Measurements from ENCODE around the gene TRIM13.

Gene TRIM13

DNA sequence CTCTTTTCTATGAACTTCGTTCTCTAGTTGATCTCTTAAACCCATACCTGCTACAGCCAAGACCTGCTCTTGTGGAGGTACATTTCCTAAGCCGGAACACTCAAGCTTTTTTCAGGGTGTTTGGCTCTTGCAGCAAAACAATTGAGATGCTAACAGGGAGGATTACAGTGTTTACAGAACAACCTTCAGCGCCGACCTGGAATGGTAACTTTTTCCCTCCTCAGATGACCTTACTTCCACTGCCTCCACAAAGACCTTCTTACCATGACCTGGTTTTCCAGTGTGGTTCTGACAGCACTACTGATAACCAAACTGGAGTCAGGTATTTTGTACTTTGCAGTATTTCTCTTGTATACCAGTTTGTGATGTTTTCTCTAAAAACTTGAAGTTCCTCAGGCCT lies 18.9 kb downstream of the TRIM13 start:
- H3K27me3 ChIP-seq (replicated peaks; ENCODE audit: control insufficient read depth, insufficient read depth, low read length, poor library complexity, severe bottlenecking) = no peaks in the 10 kb centered on the region
- H3K4me1 ChIP-seq (ENCODE audit: control insufficient read depth, insufficient read depth, low read length, poor library complexity, severe bottlenecking) = peaks cover 3% of the 10 kb centered on the region
- DNase-seq = no peak
- H3K4me3 ChIP-seq (ENCODE audit: insufficient read depth, low read depth, low read length, poor library complexity, severe bottlenecking) = no peak overlapping the region
- no peaks in the 10 kb centered on the region for H3K9me3 ChIP-seq (ENCODE audit: control insufficient read depth, low read length)
- H3K36me3 ChIP-seq (ENCODE audit: control insufficient read depth, insufficient read depth, low read length) = peaks cover 21% of the 10 kb centered on the region
- H3K27ac ChIP-seq (ENCODE audit: insufficient read depth, low read length, poor library complexity, severe bottlenecking) = no peak overlapping the region

GRCh38 chr13:50016444-50016843 lies 19.6 kb downstream of the TRIM13 start:
- Histone ChIP-seq H3K27ac (ENCODE audit: insufficient read depth, low read length, poor library complexity, severe bottlenecking) (no peak overlapping the region), H3K4me1 (ENCODE audit: control insufficient read depth, insufficient read depth, low read length, poor library complexity, severe bottlenecking) (peaks cover 3% of the 10 kb centered on the region), H3K36me3 (ENCODE audit: control insufficient read depth, insufficient read depth, low read length) (peaks cover 16% of the 10 kb centered on the region), H3K4me3 (ENCODE audit: insufficient read depth, low read depth, low read length, poor library complexity, severe bottlenecking) (no peak overlapping the region), H3K9me3 (ENCODE audit: control insufficient read depth, low read length) (no peaks in the 10 kb centered on the region), H3K27me3 (replicated peaks; ENCODE audit: control insufficient read depth, insufficient read depth, low read length, poor library complexity, severe bottlenecking) (no peaks in the 10 kb centered on the region)
- no peak for DNase-seq

DNA sequence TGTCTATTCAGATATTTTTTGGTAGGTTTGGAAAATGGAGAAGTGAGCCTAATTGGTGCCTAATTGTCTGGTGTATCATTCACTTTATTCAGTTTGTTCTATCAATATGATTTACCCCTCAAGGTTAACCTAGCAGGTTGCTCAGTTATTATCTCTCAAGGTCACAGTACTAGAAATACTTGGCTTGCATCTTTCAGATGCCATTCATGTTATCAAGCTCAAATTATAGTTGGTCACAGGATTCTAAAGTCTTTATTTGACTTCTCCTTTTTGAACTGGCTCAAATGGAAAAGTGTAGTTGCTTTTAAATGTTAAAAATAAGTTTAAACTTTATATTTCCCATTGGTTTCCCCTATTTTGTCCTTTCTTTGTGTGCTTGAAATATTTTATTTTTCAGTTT lies 21.0 kb downstream of the TRIM13 start:
- no peaks in the 10 kb centered on the region for H3K27me3 ChIP-seq (replicated peaks; ENCODE audit: control insufficient read depth, insufficient read depth, low read length, poor library complexity, severe bottlenecking)
- no peaks in the 10 kb centered on the region for H3K9me3 ChIP-seq (ENCODE audit: control insufficient read depth, low read length)
- peaks cover 3% of the 10 kb centered on the region for H3K4me1 ChIP-seq (ENCODE audit: control insufficient read depth, insufficient read depth, low read length, poor library complexity, severe bottlenecking)
- no peak overlapping the region for H3K4me3 ChIP-seq (ENCODE audit: insufficient read depth, low read depth, low read length, poor library complexity, severe bottlenecking)
- peaks cover 8% of the 10 kb centered on the region for H3K36me3 ChIP-seq (ENCODE audit: control insufficient read depth, insufficient read depth, low read length)
- no peak overlapping the region for H3K27ac ChIP-seq (ENCODE audit: insufficient read depth, low read length, poor library complexity, severe bottlenecking)
- DNase-seq = no peak

- Histone ChIP-seq H3K4me1 (ENCODE audit: control insufficient read depth, insufficient read depth, low read length, poor library complexity, severe bottlenecking) (no peaks in the 10 kb centered on the region), H3K9me3 (ENCODE audit: control insufficient read depth, low read length) (no peaks in the 10 kb centered on the region), H3K27me3 (replicated peaks; ENCODE audit: control insufficient read depth, insufficient read depth, low read length, poor library complexity, severe bottlenecking) (no peaks in the 10 kb centered on the region), H3K27ac (ENCODE audit: insufficient read depth, low read length, poor library complexity, severe bottlenecking) (no peak overlapping the region), H3K4me3 (ENCODE audit: insufficient read depth, low read depth, low read length, poor library complexity, severe bottlenecking) (no peak overlapping the region), H3K36me3 (ENCODE audit: control insufficient read depth, insufficient read depth, low read length) (no peaks in the 10 kb centered on the region)
- no peak for DNase-seq
These were observed 28.6 kb downstream of the TRIM13 start for GRCh38 chr13:50025436-50025835.

DNA sequence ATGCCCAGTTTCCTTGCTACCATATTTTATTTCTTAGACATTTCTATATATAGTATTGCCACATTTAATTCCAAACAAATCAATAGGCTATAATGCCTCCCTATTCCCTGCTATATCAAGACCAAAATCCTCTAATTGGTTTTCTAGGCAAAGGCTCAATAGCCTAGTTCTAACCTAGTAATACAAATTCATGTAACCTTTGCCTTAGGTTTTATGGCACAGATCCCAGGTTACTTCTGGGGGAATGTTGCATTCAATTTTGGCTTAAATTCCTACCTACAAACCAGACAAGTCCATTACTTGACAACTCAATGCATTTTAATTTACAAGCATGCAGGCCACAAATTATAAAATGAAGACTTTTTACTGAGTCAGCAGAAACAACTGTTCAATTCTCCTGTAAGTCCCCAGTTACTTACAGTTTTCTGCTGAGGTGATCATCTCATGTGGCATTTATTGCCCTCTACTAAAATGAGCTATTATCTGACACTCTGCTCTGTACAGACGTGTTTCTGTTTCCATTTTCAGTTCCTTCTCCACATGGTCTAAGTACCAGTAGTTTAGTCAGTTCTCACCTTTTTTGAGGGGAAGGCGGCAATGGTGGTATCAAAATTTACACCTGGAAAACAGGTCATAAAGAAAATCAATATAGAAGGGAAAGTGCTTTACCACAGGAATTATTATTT lies 30.1 kb downstream of the TRIM13 start:
- Histone ChIP-seq H3K27ac (ENCODE audit: insufficient read depth, low read length, poor library complexity, severe bottlenecking) (no peak overlapping the region), H3K4me3 (ENCODE audit: insufficient read depth, low read depth, low read length, poor library complexity, severe bottlenecking) (no peak overlapping the region), H3K9me3 (ENCODE audit: control insufficient read depth, low read length) (no peaks in the 10 kb centered on the region), H3K4me1 (ENCODE audit: control insufficient read depth, insufficient read depth, low read length, poor library complexity, severe bottlenecking) (no peaks in the 10 kb centered on the region), H3K36me3 (ENCODE audit: control insufficient read depth, insufficient read depth, low read length) (no peaks in the 10 kb centered on the region), H3K27me3 (replicated peaks; ENCODE audit: control insufficient read depth, insufficient read depth, low read length, poor library complexity, severe bottlenecking) (no peaks in the 10 kb centered on the region)
- DNase-seq = no peak

DNA sequence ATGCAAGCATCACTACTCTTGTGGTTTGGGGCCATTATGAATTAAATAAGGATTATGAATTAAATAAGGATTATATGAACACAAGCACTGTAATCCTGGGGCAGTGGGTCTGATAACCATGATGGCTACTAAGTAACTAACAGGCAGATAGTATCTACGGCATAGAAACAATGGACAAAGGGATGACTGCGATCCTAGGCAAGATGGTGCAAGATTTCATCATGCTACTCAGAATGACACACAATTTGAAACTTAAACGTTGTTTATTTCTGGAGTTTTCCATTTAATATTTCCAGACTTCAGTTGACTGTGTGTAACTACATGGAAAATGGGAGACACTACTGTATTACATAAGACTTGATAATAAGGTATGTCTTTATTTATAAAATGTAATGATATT lies 33.5 kb downstream of the TRIM13 start:
- no peak for DNase-seq
- Histone ChIP-seq H3K9me3 (ENCODE audit: control insufficient read depth, low read length) (no peaks in the 10 kb centered on the region), H3K4me1 (ENCODE audit: control insufficient read depth, insufficient read depth, low read length, poor library complexity, severe bottlenecking) (no peaks in the 10 kb centered on the region), H3K27me3 (replicated peaks; ENCODE audit: control insufficient read depth, insufficient read depth, low read length, poor library complexity, severe bottlenecking) (no peaks in the 10 kb centered on the region), H3K36me3 (ENCODE audit: control insufficient read depth, insufficient read depth, low read length) (no peaks in the 10 kb centered on the region), H3K27ac (ENCODE audit: insufficient read depth, low read length, poor library complexity, severe bottlenecking) (no peak overlapping the region), H3K4me3 (ENCODE audit: insufficient read depth, low read depth, low read length, poor library complexity, severe bottlenecking) (no peak overlapping the region)

- no peak for DNase-seq
- H3K27ac ChIP-seq (ENCODE audit: insufficient read depth, low read length, poor library complexity, severe bottlenecking) = no peak overlapping the region
These were observed 36.9 kb downstream of the TRIM13 start for GRCh38 chr13:50033725-50034124.

DNA sequence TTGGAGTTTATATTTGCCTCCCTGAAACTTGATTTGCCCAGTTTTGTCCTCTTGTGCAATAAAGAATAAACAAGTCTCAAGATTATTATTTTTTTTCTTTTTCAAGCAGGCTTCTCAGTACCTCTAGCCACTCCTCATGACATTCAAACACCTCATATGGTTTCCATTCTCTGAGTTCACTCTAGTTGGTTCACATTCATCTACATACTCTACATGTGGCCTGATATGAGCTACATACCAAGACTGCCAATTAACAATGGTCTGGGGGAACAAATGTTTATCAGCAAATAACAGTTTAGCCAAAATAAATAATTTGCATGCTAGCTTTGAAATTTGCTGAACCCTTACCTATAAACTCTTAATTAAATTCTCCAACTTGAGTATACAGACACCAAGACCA lies 40.9 kb downstream of the TRIM13 start:
- Histone ChIP-seq H3K27ac (ENCODE audit: insufficient read depth, low read length, poor library complexity, severe bottlenecking) (no peak overlapping the region), H3K36me3 (ENCODE audit: control insufficient read depth, insufficient read depth, low read length) (no peaks in the 10 kb centered on the region), H3K27me3 (replicated peaks; ENCODE audit: control insufficient read depth, insufficient read depth, low read length, poor library complexity, severe bottlenecking) (no peaks in the 10 kb centered on the region), H3K4me3 (ENCODE audit: insufficient read depth, low read depth, low read length, poor library complexity, severe bottlenecking) (no peak overlapping the region), H3K9me3 (ENCODE audit: control insufficient read depth, low read length) (no peaks in the 10 kb centered on the region), H3K4me1 (ENCODE audit: control insufficient read depth, insufficient read depth, low read length, poor library complexity, severe bottlenecking) (no peaks in the 10 kb centered on the region)
- no peak for DNase-seq

More at GRCh38 chr13:50033725-50034124, 36.9 kb downstream of the TRIM13 start:
- Histone ChIP-seq H3K36me3 (ENCODE audit: control insufficient read depth, insufficient read depth, low read length) (no peaks in the 10 kb centered on the region), H3K27me3 (replicated peaks; ENCODE audit: control insufficient read depth, insufficient read depth, low read length, poor library complexity, severe bottlenecking) (no peaks in the 10 kb centered on the region), H3K9me3 (ENCODE audit: control insufficient read depth, low read length) (no peaks in the 10 kb centered on the region), H3K4me1 (ENCODE audit: control insufficient read depth, insufficient read depth, low read length, poor library complexity, severe bottlenecking) (no peaks in the 10 kb centered on the region), H3K4me3 (ENCODE audit: insufficient read depth, low read depth, low read length, poor library complexity, severe bottlenecking) (no peak overlapping the region)

GRCh38 chr13:50038266-50038665 lies 41.4 kb downstream of the TRIM13 start:
- DNase-seq = no peak
- Histone ChIP-seq H3K27ac (ENCODE audit: insufficient read depth, low read length, poor library complexity, severe bottlenecking) (no peak overlapping the region), H3K4me3 (ENCODE audit: insufficient read depth, low read depth, low read length, poor library complexity, severe bottlenecking) (no peak overlapping the region), H3K9me3 (ENCODE audit: control insufficient read depth, low read length) (no peaks in the 10 kb centered on the region), H3K4me1 (ENCODE audit: control insufficient read depth, insufficient read depth, low read length, poor library complexity, severe bottlenecking) (no peaks in the 10 kb centered on the region), H3K36me3 (ENCODE audit: control insufficient read depth, insufficient read depth, low read length) (no peaks in the 10 kb centered on the region), H3K27me3 (replicated peaks; ENCODE audit: control insufficient read depth, insufficient read depth, low read length, poor library complexity, severe bottlenecking) (no peaks in the 10 kb centered on the region)

- no peak overlapping the region for H3K4me3 ChIP-seq (ENCODE audit: insufficient read depth, low read depth, low read length, poor library complexity, severe bottlenecking)
- no peaks in the 10 kb centered on the region for H3K27me3 ChIP-seq (replicated peaks; ENCODE audit: control insufficient read depth, insufficient read depth, low read length, poor library complexity, severe bottlenecking)
- no peak for DNase-seq
- H3K9me3 ChIP-seq (ENCODE audit: control insufficient read depth, low read length) = no peaks in the 10 kb centered on the region
- no peaks in the 10 kb centered on the region for H3K4me1 ChIP-seq (ENCODE audit: control insufficient read depth, insufficient read depth, low read length, poor library complexity, severe bottlenecking)
- H3K36me3 ChIP-seq (ENCODE audit: control insufficient read depth, insufficient read depth, low read length) = peaks cover 2% of the 10 kb centered on the region
- H3K27ac ChIP-seq (ENCODE audit: insufficient read depth, low read length, poor library complexity, severe bottlenecking) = no peak overlapping the region
These were observed 55.6 kb downstream of the TRIM13 start for GRCh38 chr13:50052478-50052877.

All from effector memory CD4-positive, alpha-beta T cell (primary cell).